ENCODE results near the gene ZNF804B. TPM values are rescaled to one million over a fixed set of nuclear protein-coding genes. Genes with fewer than 3 reads are reported as not detected.

ZNF804B gene
- total RNA-seq, 1 donor from 2014 or later = not detected

DNA sequence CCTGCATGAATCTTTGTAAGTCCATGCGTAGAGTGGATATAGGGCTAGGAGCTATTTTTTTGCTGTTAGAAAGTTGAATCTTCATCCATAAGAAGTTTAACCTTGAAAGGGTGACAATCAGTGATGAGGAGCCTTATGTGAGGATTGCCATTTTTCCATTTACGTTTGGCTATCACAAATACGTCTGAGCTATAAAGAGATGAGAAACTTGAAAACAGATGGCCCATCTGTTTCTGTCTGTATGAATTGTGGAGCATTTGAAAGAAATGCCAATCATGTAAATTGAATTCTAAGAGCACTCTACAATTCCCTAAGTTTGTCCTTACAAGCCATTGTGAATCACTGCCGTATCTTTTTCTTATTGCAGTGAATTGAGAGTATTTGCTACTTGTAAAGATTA lies 205.9 kb downstream of the ZNF804B start:
- DNase-seq (ENCODE audit: low read depth, low spot score) = no peak

DNA sequence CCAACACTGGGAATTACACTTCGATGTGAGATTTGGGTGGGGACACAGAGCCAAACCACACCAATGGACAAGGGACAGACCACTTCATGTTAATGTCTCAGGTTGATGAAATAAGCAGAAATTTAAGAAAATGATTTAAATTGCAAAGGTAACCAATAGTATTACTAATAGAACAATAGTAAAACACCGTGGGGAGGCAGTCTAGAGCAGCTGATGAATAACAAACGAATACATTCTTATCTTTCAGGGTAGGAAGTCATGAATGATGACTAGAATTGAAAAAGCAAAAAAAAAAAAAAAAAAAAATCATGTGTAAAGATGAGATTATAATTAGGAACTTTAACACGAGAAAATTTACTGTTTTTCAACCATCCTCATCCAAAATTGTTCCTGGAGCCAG lies 207.9 kb downstream of the ZNF804B start:
- no peak for DNase-seq (ENCODE audit: low read depth, low spot score)

DNA sequence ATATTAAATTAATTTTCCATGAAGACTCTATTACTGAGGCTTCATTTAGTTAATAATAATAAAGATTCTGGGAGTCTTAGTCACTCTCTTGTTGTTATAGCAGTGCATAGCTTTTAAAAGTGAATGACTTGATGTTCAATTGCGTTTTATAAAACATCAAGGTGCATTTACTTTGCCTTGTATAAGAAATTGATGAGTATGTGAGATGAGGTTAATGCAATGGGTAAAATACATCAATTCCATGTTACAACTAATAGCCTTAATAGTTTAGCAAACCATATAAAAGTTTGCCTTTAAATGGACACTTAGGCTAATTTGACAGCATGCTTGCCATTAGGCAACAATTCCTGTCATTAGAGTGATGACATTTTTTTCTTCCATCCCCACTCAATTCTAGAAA lies 209.7 kb downstream of the ZNF804B start:
- no peak for DNase-seq (ENCODE audit: low read depth, low spot score)

DNA sequence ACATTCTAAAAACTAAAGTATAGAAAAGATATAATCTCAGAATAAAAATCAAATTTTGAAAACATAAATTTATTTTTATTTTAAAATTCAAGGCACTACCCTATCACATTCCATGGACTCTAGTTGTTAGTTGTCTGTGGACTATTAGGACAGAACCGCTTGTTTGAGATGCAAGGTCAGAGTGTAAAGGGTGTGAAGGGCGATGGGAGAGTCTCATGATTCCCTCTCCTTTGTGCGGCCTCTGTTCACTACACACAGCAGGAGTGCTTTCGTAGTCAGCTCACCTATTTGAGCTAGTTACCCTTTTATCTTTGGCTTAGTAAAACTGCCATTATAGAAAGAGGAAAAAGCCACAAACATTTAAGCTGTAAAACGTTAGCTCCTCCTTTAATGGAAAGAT lies 225.8 kb downstream of the ZNF804B start:
- DNase-seq (ENCODE audit: low read depth, low spot score) = no peak

DNA sequence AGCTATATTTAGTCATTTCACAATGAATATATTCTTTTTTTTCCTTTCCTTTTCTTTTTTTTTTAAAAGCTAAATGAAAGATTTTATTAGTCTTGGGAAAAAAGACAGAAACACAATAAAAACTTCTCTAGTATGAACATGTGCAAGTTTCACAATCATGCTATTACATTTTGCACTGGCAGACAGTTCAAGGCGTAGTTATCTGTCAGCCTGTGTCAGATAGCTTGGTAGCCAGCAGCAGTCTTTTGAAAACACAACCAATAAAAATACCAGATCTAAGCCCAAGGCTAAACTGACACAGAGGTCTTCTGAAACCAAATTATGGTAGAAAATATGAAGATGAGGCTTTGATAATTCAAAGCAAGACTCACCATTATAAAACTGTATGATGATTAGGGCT lies 241.8 kb downstream of the ZNF804B start:
- DNase-seq (ENCODE audit: low read depth, low spot score) = no peak

DNA sequence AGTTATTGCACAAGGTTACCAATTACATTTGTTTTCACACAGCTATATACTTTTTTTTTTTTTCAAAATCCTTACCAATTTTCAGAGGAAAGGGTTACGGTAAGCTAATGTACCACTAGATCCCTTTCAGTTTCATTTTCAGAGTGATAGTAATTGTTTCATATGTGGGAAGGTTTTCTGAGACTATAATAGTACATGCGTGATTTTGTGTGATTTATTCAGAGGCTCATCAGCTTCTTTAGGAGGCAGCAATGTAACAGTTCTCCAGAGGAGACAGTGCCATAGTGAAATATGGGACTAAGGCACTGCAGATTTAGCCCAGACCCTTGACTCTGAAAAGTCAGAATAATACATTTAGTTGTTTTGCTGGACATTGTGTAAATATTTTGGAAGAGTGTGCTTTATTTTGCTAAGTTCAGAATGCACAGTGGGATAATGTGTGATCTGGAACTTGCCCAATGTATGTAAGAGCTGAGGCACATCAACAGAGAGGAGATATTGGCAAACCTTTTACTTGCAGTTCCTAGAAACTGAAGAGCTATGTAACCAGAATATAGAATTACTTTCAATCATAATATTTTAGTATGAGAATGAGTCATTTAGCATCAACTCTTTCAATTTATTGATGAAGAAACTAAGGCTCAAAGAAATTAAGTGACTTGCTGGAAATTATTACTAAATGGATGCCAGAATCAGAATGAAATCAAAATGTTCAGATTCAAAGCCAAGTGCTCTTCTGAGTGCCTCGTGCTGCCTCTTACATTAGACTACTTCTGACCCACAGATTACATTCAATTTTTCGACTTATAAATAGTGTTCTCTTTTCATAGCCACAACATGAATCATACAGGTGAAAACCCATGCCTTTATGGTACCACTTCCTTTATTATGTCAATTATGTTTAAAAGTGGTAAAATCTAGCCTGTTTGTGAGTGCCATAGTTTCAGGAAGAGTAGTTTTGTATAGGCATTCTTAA lies 243.8 kb downstream of the ZNF804B start:
- no peak for DNase-seq (ENCODE audit: low read depth, low spot score)

DNA sequence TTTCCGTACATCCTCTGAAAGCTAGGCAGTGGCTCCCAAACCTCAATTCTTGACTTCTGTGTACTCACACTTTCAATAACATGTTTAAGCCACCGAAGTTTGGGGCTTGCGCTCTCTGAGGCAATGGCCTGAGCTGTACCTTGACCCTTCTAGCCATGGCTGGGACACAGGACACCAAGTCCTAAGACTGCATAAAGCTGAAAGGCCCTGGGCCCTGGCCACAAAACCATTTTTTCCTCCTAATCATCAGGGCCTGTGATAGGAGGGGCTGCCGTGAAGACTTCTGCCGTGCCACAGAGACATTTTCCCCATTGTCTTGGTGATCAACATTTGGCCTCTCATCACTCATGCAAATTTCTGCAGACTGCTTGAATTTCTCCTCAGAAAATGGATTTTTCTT lies 252.5 kb downstream of the ZNF804B start:
- no peak for DNase-seq (ENCODE audit: low read depth, low spot score)

DNA sequence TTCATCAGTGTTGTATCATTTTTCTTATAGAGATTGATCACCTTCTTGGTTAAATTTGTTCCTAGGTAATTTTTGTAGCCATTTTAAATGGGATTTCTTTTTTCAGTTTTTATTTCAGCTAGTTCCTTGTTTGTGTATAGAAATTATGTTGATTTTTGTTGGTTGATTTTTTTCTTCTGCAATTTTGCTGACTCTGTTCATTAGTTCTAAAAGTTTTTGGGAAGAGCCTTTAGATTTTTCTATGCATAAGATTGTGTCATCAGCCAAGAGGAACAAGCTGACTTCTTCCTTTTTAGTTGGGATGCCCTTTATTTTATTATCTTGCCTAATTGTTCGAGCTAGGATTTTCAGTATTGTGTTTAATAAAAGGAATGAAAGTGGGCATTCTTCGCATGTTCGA lies 258.2 kb downstream of the ZNF804B start:
- DNase-seq (ENCODE audit: low read depth, low spot score) = no peak

DNA sequence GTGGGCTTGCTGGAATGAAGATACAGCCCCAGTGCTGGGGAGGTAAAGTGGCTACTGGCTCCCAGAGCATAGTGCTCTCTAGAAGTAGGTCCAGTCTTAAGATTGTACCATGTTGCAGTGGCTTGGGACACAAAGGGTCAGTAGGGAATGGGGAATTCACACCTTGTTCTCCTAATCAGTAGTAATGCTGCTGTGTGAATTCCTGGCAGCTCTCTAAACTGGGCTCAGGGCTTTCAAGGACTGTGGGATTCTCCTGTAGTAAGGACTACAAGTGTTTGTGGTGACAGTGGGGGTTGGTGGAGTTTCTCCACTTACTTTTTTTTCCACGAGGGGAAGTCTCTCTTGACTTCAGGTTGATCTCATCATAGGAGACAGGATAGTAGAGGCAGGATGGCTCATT lies 262.2 kb downstream of the ZNF804B start:
- DNase-seq (ENCODE audit: low read depth, low spot score) = no peak

DNA sequence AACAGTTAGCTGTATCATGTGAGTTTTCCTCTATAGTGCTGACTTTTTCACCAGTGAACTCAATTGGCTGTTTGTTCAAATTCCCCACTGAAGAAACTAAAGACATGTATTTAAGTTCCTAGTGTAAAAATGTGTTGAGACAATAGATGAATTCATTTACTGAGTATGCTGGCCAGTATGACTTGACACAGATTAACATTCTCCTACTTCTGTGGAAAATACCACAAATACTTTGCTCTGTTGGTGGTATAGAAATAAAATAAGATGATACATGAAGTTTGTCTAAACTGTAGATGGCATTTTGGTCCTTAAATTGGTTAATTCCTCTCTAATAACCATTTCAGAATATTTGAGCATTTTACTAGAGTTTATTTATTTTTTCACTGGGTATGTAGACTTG lies 263.7 kb downstream of the ZNF804B start:
- DNase-seq (ENCODE audit: low read depth, low spot score) = no peak

DNA sequence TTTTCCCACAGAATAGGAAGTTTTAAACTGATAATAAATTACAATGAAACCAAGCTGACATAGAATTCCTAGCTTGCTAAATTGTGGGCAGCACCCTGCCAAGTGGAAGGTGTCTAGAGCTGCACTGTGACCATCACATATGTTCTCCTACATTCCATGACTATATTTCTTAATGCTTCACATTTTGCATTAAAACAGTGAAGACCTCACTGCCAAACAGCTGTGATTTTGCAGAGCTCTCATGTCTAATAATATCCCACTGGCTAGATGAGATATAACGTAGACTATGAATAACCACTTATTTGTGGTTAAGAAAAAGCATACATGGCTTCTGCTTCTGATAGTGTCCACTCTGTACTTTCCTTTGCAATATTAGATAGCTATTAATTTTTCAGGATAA lies 264.4 kb downstream of the ZNF804B start:
- DNase-seq (ENCODE audit: low read depth, low spot score) = no peak

DNA sequence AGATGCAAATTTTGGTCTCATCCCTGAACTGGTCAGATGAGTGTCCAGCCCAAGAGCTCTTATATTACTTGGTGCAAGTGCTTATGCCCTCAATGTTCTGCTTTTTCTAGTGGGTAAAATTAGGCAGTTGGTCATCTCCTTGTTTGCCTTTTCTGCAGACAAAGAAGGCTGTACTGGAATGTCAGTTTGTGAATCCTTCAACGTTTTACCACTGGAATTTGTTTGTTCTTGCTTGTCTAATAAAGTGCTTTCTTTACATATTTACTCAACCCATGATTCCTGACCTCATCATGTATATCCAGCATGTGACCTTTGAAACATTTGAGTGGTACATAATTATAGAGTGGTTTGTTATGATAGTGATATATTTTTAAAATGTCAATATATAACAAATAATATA lies 268.3 kb downstream of the ZNF804B start:
- no peak for DNase-seq (ENCODE audit: low read depth, low spot score)

DNA sequence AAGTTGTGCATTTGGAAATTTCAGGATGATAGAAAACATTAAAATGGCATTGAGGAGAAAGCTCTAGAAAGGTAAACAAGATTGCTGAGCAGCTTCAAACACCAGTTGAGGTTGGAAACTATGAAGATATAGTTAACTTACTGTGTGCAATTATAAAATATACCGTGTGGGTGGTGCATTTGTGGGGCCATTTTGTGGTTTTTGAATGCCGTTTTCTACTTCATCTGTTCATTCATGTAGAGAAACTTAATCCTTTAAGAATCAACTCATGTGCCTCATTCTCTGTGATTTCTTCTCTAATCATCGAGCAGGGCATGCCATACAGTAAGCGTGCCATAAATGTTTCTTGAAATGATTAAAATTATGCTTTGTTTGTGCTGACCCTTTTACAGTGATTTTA lies 268.8 kb downstream of the ZNF804B start:
- no peak for DNase-seq (ENCODE audit: low read depth, low spot score)

DNA sequence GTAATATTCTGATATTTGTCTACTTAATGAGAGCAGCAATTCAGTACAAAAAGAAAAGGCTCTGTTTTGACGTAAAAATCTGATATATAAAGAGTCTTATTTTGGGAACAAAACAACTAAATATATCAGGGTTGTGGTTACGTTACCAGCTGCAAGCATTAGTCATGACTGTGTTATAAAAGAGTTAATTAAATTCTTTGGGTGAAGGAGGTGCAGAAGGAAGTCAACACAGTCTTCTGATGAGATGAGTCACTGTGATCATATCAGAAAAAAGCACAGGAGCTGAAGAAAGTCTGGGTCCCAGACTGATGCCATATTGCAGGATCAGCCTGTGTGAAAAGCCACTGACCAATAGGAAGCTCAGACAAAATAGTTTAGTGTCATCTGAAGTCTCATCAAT lies 270.4 kb downstream of the ZNF804B start:
- DNase-seq (ENCODE audit: low read depth, low spot score) = no peak

DNA sequence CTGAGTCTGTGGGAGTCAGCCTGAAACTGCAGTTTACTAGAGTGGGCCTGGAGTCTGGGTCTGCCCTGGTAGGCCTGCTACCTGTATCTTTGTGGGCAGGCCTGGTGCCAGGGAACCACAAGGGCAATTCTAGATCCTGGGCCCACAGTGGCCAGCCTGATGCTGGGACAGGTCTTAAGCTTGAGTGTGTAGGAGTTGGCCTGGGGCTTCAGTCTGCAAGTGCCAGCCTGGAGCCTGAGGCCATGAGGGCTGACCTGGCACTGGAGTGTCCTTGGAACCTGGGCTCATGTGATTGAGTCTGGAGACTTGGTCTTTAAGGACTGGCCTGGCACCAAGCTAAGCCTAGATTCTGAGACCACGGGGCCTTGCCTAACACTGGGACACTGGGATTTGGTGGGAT lies 281.7 kb downstream of the ZNF804B start:
- no peak for DNase-seq (ENCODE audit: low read depth, low spot score)

DNA sequence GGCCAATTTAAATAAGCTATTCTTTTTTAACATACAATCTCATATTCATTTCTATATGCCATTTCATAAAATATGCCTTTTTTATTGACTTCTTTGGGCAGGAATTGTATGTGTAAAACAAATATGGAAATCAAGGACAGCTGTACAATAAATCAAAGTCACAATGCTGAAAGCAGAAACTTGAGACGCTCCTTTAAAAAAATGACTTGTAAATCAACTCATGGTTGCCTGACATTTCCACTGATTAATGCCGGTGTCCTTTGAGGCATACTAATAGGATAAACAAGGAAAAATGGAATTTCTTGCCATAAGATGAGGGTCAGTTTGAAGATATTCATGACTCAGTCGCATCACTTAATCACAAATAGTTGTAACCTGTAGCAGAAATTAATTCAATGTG lies 283.4 kb downstream of the ZNF804B start:
- no peak for DNase-seq (ENCODE audit: low read depth, low spot score)

DNA sequence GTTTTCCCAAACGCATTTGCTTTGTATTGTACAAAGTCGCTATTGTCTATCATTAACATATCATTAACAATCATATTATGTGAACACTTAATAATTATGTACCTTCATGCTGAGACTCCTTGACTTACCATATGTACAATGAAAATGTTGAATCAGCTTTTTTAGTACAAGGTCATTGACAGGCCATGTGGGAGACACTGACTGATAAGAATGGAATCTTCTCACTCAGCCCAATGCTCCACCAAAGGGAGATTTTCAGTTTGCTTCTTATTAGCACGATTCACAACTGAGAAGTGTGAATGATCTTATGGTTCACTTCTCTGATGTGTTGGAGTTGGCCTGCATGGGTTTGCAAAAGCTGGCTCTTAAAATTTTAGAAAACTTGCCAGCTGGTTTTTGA lies 289.5 kb downstream of the ZNF804B start:
- no peak for DNase-seq (ENCODE audit: low read depth, low spot score)

DNA sequence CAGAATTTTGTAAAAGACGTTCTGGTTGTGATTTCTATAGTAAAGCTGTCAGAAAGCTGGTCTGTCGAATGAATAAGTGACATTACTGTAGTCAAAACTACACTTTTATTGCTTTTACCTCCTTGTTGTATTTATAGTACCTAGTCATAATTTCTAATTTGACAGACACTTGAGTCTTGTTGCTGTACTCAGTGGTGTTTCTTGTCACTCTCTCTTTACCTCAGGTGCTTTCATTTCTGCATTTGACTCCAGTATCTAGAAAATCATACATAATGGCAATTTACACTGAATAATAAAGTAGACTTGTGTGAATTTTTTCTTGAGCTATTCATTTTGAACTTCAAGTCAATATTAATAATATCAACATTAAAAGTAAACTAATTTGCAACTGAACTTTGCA lies 293.6 kb downstream of the ZNF804B start:
- DNase-seq (ENCODE audit: low read depth, low spot score) = no peak

DNA sequence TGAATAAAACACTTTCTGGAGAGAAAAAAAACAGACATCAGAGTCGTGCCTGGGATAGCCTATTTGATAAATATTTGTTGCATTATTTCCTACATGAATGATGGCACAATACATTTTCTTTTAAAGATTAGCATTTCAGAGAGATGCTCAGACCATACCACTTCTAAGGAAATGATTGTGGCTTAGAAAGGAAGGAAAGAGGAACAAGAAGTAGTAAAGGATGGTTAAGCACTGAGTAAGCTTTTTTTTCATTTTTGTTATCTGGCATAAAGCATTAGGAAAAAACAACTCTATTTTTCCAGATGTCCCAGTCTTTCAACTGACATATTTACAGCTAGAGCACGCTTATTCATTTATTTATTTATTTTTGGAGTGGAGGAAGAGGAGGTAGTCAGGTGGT lies 294.9 kb downstream of the ZNF804B start:
- DNase-seq (ENCODE audit: low read depth, low spot score) = no peak

DNA sequence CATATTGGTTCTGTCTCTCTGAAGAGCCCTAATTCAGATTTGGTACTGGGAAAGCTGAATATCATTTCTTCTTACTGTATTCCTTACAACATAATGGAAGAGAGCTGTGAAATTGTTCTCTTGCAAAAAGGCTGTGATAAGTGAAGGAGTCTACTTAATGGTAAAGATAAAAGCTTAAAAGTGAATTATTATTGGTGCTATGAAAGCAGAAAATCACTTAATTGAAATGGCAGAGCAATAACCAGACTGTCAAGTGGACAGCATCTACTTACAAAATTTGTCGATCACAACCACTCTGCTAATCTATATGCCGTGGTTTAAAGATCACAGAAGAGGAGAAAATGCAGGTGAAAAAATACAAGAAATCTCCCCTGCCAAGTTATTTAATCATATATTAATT lies 300.7 kb downstream of the ZNF804B start:
- no peak for DNase-seq (ENCODE audit: low read depth, low spot score)

DNA sequence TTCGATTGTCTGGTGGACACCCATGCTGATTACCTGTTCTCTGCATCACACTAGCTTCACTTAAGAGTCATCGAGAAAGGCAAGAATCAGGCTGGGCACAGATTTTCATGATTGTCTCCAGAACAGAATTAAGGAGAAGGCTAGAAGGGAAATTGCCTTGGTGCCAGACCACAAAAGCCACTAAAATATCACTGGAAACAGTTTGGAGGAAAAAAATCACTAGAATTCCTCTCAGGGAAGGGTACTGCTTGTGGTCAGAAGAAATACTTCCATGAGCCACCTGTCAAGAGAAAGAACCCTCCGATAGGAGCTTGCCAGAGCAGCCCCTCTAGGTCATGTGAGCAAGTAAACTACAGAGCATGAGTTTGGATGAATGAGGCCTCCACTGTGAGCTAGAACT lies 305.3 kb downstream of the ZNF804B start:
- DNase-seq (ENCODE audit: low read depth, low spot score) = no peak

DNA sequence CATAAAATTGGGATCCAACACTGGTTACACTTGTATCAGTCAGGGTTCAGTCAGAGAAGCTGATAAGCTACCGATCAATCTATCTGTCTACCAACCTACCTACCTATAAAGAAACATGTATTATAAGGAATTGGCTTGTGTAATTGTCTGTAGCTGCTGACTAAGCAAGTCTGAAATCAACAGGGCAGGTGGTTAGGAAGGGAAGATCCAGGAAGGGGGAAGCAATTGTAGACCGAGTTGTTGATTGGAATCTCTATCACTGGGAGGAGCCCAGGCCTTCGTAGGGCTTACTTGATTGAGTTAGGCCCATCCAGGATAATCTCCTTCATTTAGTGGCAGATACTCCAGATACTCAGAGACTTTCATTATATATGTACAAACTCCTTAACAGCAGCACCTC lies 307.5 kb downstream of the ZNF804B start:
- no peak for DNase-seq (ENCODE audit: low read depth, low spot score)

DNA sequence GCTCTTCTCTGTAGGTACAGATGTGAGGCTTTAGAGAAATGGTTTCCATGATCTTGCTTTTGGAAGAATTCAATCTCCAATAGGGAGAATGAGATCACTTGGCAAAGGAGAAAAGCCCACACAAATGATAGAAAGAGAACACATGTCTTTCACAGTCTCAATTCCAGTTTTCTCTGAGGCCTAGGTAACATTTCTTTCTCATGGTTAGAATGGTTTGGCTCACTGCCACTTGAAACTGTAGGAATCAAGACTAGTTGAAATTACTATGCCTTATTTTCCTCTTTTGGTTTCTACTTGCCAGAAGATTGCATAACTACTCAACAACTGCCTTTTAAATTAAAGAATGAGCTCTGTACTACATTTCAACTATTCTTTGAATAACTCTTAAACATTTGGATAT lies 312.6 kb downstream of the ZNF804B start:
- no peak for DNase-seq (ENCODE audit: low read depth, low spot score)

DNA sequence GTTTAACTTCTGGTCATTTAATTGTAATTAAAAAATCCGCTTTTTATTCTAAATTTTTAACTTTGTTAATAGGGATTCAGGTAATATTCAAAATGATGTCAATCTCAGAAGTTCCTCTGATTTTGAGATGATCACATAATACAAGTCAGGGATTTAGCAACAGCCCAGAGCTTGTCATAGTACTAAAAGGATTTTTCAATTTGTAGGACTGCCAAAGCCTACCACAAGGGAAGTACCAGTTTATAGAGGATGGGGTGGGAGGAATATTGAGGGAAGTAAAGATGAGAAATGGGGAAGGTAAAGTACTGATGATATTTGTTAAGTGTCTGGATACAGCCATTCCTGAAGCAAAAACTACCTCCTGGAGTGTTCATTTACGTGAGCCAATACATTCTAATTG lies 314.3 kb downstream of the ZNF804B start:
- no peak for DNase-seq (ENCODE audit: low read depth, low spot score)
